Heart right ventricle (tissue), 16 donors: ENCODE measurements around the gene OCA2. TPM values are rescaled to one million over a fixed set of nuclear protein-coding genes. Genes with fewer than 3 reads are reported as not detected.

Source experiments
- ATAC-seq, 8 donors: fragments of 200-7000 bp; cut with Tn5 transposase; one replicate each; pipeline ENCODE4 v1.9.1; 2020; ENCODE audit warnings: mild to moderate bottlenecking in 8 of 8, moderate library complexity in 8 of 8, moderate number of reproducible peaks in 1 of 8
- DNase-seq, 2 donors: peaks; one replicate each; pipeline ENCODE4 v3.0.0-alpha.2; 2020
- H3K27ac ChIP-seq, 10 donors: fragments of 200-600 bp; sonication (generic) in 2 of 10; one replicate each; pipeline versions ENCODE4 v1.5.0 to v1.8.0; 2020 to 2022; ENCODE audit warnings: mild to moderate bottlenecking in 3 of 10
- H3K27me3 ChIP-seq, 7 donors: fragments of 200-600 bp; one replicate each; pipeline ENCODE4 v1.8.0; 2021 to 2022; ENCODE audit warnings: mild to moderate bottlenecking in 2 of 7
- H3K36me3 ChIP-seq, 9 donors: fragments of 200-600 bp; sonication (generic) in 1 of 9; one replicate each; pipeline versions ENCODE4 v1.5.0 to v1.8.0; 2020 to 2022; ENCODE audit warnings: mild to moderate bottlenecking in 2 of 9
- H3K4me1 ChIP-seq, 9 donors: fragments of 200-600 bp; sonication (generic) in 1 of 9; one replicate each; pipeline versions ENCODE4 v1.5.0 to v1.8.0; 2020 to 2022; ENCODE audit warnings: mild to moderate bottlenecking in 4 of 9
- H3K4me3 ChIP-seq, 10 donors: fragments of 200-600 bp; sonication (generic) in 2 of 10; one replicate each; pipeline versions ENCODE4 v1.5.0 to v1.8.0; 2020 to 2022; ENCODE audit warnings: mild to moderate bottlenecking in 7 of 10, moderate library complexity in 2 of 10
- H3K9me3 ChIP-seq, 11 donors: fragments of 200-600 bp in 10 of 11; sonication (generic) in 2 of 11; one replicate each; pipeline versions ENCODE4 v1.5.0 to v1.8.0; 2013 to 2022; ENCODE audit warnings: mild to moderate bottlenecking in 2 of 11, control low read depth in 1 of 11, moderate library complexity in 1 of 11
- CTCF ChIP-seq, 9 donors: fragments of 200-600 bp; sonication (generic) in 2 of 9; IDR thresholded peaks; one replicate each; pipeline versions ENCODE4 v1.5.0 to v1.8.0; 2021 to 2022; ENCODE audit warnings: antibody characterized with exemption in 9 of 9, mild to moderate bottlenecking in 5 of 9, moderate library complexity in 1 of 9
- WGBS, 2 donors: extraction: QIAGEN DNeasy Blood & Tissue Kit; methylation state at CpG; one replicate each; pipeline ENCODE4 v1.1.7; 2013; ENCODE audit warnings: inconsistent platforms in 1 of 2; 5-methylcytosine and 5-hydroxymethylcytosine counted together
- intact Hi-C, 10 donors: fragments of 100-400 bp; cut with DNase I; formaldehyde crosslinking; loops; one replicate each; pipeline versions ENCODE4 v1.11.1 to v1.14.2; 2022
- polyA plus RNA-seq, 2 donors: library from polyadenylated mRNA; stranded (reverse); fragments of 200-250 nt; gene quantifications; one replicate each; pipeline ENCODE4 v1.2.3, GENCODE V29; 2013
- total RNA-seq, 10 donors: library from RNA; stranded (reverse); fragmentation: NEBNext Ultra II Directional in 3 of 10; extraction: Animal tissue kit (Norgen Biotek cat#: 25700) in 3 of 10; gene quantifications; one replicate each; pipeline versions ENCODE4 v1.2.1 to v1.2.4, GENCODE V29; 2021 to 2023
- donor health status: Arrhythmogenic right ventricular cardiomyopathy.
- donor health status: ischemic (EF 13 %, LVEDD 7.1; RV severe dilation, severe dysfunction).
- donor health status: healthy with polysubstance abuse.
- donor health status: DM: no; HTN: yes; CAD: no.
- donor health status: DM: no; HTN: no; CAD: no.
- donor health status: ischemic (EF 25% LVEDD 6.9; RV normal size, moderate dysfunction).
- donor health status: ischemic (EF 25% LVEDD 5.7; RV mildly dilated, moderate dysfunction).
- donor health status: healthy.
- donor health status: DM: yes; HTN: yes; CAD: no.
- donor health status: Ischemic cardiomyopathy.
- donor health status: ischemic (EF 35%, LVEDD 5.7; RV mildly dilated, moderate dysfunction).
- donor health status: nonischemic (EF 11% LVEDD 7.7; RV severe dilation, severe dysfunction).
- donor health status: DM: yes; HTN: yes; CAD: no.
- donor health status: PGD.
- donor health status: ischemic (EF 29% LVEDD 5.4; RV normal size, mild dysfunction).
- donor health status: nonischemic (EF 23%, LVEDD 6.1; RV moderate dilation, normal function).

OCA2 gene
- total and polyA plus RNA-seq, 12 donors = 0.04 to 0.32 (median 0.17) TPM; not detected in 6

DNA sequence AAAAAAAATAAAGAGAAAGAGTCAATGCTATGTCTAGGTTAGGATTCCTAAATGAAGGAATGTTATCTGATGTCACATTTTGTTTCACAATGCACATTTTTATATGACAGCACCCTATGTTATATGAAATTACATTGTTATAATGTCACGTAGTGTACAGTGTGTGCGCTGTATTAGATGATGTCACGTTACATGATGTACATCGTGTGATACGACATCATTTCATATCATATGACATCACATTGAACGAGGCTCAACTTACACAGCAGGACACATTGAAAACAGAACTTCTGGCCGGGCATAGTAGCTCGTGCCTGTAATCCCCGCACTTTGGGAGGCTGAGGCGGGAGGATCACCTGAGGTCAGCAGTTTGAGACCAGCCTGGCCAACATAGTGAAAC, 150.0 kb downstream of the OCA2 start:
- no peak overlapping the region for H3K4me3 ChIP-seq
- no peak overlapping the region for H3K27ac ChIP-seq
- intact Hi-C loops = no loop called here

DNA sequence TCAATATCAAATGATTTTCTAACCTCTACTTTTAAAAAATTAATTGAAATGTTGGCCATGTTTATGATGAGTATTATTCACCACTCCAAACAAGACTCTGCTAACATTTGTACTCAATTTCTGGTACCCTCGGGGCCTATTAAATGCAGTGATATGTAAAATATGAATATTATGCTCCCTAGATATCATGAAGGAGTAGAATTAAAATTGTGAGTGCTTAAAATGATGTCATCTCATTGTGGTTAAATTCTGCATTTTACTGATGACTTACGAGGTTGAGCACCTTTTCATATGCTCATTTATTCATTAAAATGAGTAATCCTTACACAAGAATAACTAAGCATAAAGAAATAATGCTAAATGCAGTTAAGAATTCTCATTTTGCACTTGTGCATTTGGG, 159.9 kb downstream of the OCA2 start:
- H3K4me1 ChIP-seq = no peaks in the 10 kb centered on the region
- TF ChIP-seq CTCF (IDR thresholded peaks at IDR 0.05) = no peak
- intact Hi-C loops = no loop called here
- DNase-seq = no peak
- no peak overlapping the region for H3K4me3 ChIP-seq
- H3K9me3 ChIP-seq = peaks cover 0 to 4% (median 0%) of the 10 kb centered on the region in 11 donors
- H3K27me3 ChIP-seq = peaks cover 0 to 12% (median 4%) of the 10 kb centered on the region in 7 donors
- 62 to 77% methylated on average over 2 of the region's 2 CpGs for WGBS, 2 donors
- no peak for ATAC-seq
- H3K27ac ChIP-seq = no peak overlapping the region
- H3K36me3 ChIP-seq = no peaks in the 10 kb centered on the region

More for the DNA sequence above, 150.0 kb downstream of the OCA2 start:
- no peaks in the 10 kb centered on the region for H3K9me3 ChIP-seq
- H3K27me3 ChIP-seq = no peaks in the 10 kb centered on the region
- 80 to 88% methylated on average over 10 of the region's 10 CpGs for WGBS, 2 donors
- H3K36me3 ChIP-seq = no peaks in the 10 kb centered on the region
- DNase-seq (no peak), ATAC-seq (no peak)
- H3K4me1 ChIP-seq = no peaks in the 10 kb centered on the region
- no peak for TF ChIP-seq CTCF (IDR thresholded peaks at IDR 0.05)

DNA sequence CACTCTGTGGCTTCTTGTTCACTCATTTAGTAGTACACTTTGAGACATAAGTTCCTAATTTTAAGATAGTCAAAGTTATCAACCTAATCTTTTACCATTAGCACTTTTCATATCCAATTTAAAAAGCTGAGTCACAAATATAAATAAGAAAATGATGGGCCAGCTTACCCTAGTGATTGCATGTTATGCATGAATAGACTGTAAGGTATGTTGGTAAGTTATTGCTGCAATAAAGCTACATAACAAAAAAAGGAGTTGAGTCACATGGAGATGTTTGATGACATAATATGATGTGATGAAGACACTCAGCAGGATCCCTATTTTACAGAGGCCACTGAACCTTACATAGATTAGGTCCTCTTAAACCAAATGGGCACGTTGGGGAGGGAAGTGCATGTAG, 161.3 kb downstream of the OCA2 start:
- no peak for ATAC-seq
- peaks cover 0 to 12% (median 4%) of the 10 kb centered on the region in 7 donors for H3K27me3 ChIP-seq
- intact Hi-C loops = no loop called here
- no peak overlapping the region for H3K4me3 ChIP-seq
- TF ChIP-seq CTCF (IDR thresholded peaks at IDR 0.05) = no peak
- no peaks in the 10 kb centered on the region for H3K36me3 ChIP-seq
- H3K27ac ChIP-seq = no peak overlapping the region
- no peak for DNase-seq
- 38 to 55% methylated on average over 1 of the region's 1 CpG for WGBS, 2 donors
- peaks cover 0 to 15% (median 6%) of the 10 kb centered on the region in 11 donors for H3K9me3 ChIP-seq
- H3K4me1 ChIP-seq = no peaks in the 10 kb centered on the region

GRCh38 chr15:27936164-27936563, 163.0 kb downstream of the OCA2 start:
- ATAC-seq (no peak), DNase-seq (no peak)
- Histone ChIP-seq H3K9me3 (peaks cover 0 to 32% (median 16%) of the 10 kb centered on the region in 11 donors), H3K27me3 (peaks cover 0 to 12% (median 4%) of the 10 kb centered on the region in 7 donors), H3K36me3 (no peaks in the 10 kb centered on the region), H3K4me1 (no peaks in the 10 kb centered on the region), H3K4me3 (no peak overlapping the region), H3K27ac (no peak overlapping the region)
- intact Hi-C loops = no loop called here
- WGBS, 2 donors = 60 to 70% methylated on average over 2 of the region's 2 CpGs
- TF ChIP-seq CTCF (IDR thresholded peaks at IDR 0.05) = no peak
